Body of pancreas (tissue), 4 donors: ENCODE results near the gene CSKMT. TPM values are rescaled to one million over a fixed set of nuclear protein-coding genes. Genes with fewer than 3 reads are reported as not detected.
A peak's percentile ranks its signal among the peaks of the same experiment; 100 is the strongest.

Source experiments
- ATAC-seq: fragments of 150-250 bp; one replicate; pipeline ENCODE4 v1.9.1; 2016
- DNase-seq, 4 donors: peaks; one replicate each; pipeline ENCODE4 v3.0.0-alpha.2; 2019
- H3K27ac ChIP-seq, 4 donors: fragments of 200-600 bp; sonication (generic); 1 replicate in 3 of 4; 2 replicates in 1 of 4; pipeline versions ENCODE4 v1.5.1 to v1.6.1; 2016 to 2019; ENCODE audit warnings: mild to moderate bottlenecking in 1 of 4, mixed read lengths in 1 of 4, moderate library complexity in 1 of 4
- H3K27me3 ChIP-seq, 2 donors: fragments of 200-600 bp; sonication (generic); one replicate each; pipeline ENCODE4 v1.6.0; 2016; ENCODE audit warnings: mild to moderate bottlenecking in 1 of 2
- H3K36me3 ChIP-seq, 2 donors: fragments of 200-600 bp; sonication (generic); replicated peaks in 1 of 2; 2 replicates each; pipeline ENCODE4 v1.5.1; 2016; ENCODE audit warnings: low read depth in 2 of 2; ENCODE audit not compliant: insufficient read depth in 1 of 2
- H3K4me1 ChIP-seq: fragments of 200-600 bp; sonication (generic); one replicate; pipeline ENCODE4 v1.6.0; 2016
- H3K4me3 ChIP-seq, 2 donors: fragments of 200-600 bp; sonication (generic); 1 replicate in 1 of 2; 2 replicates in 1 of 2; pipeline ENCODE4 v1.5.1; 2016 to 2019
- H3K9me3 ChIP-seq, 3 donors: fragments of 200-600 bp; sonication (generic); 1 replicate in 2 of 3; 2 replicates in 1 of 3; pipeline ENCODE4 v1.5.1; 2016
- POLR2A ChIP-seq, 3 donors: fragments of 450-650 bp; IDR thresholded peaks; one replicate each; pipeline ENCODE4 v1.6.1; 2016; ENCODE audit warnings: antibody characterized with exemption in 3 of 3, mild to moderate bottlenecking in 2 of 3
- WGBS, 2 donors: methylation state at CpG; one replicate each; pipeline ENCODE4 v1.1.5; 2017; 5-methylcytosine and 5-hydroxymethylcytosine counted together
- intact Hi-C: fragments of 100-400 bp; cut with DNase I; formaldehyde crosslinking; loops from one replicate; pipeline ENCODE4 v1.15.1; 2023
- total RNA-seq, 2 donors: library from RNA; depleted of rRNA; stranded (reverse); fragments of >200 nt; gene quantifications; one replicate each; pipeline ENCODE4 v1.1.0, GENCODE V29; 2016
- TF ChIP-seq, protein P1 (sequence below), 7 experiments: fragments of 450-650 bp in 4 of 7; fragments of 200-600 bp in 3 of 7; sonication (generic) in 3 of 7; IDR thresholded peaks; one replicate each; pipeline ENCODE4 v1.5.1; 2016 to 2019; ENCODE audit warnings: antibody characterized with exemption in 7 of 7

Gene CSKMT
- total RNA-seq, 2 donors from 2014 or later, result 5.4 to 110 TPM

GRCh38 chr11:62706850-62707247 lies 41.7 kb downstream of the CSKMT start:
- ATAC-seq (no peak), DNase-seq (no peak)
- Histone ChIP-seq H3K4me1 (peaks cover 66% of the 10 kb centered on the region), H3K27me3 (no peaks in the 10 kb centered on the region), H3K36me3 (no peaks in the 10 kb centered on the region), H3K4me3 (no peak overlapping the region), H3K27ac (peak overlapping the region; percentile 85 to 92 (median 89)), H3K9me3 (no peaks in the 10 kb centered on the region)
- intact Hi-C loops, result no loop called here
- WGBS, 2 donors, result 47 to 49% methylated on average over 8 of the region's 8 CpGs
- no peak for TF ChIP-seq POLR2A (IDR thresholded peaks at IDR 0.05)
- TF ChIP-seq, protein P1, sequence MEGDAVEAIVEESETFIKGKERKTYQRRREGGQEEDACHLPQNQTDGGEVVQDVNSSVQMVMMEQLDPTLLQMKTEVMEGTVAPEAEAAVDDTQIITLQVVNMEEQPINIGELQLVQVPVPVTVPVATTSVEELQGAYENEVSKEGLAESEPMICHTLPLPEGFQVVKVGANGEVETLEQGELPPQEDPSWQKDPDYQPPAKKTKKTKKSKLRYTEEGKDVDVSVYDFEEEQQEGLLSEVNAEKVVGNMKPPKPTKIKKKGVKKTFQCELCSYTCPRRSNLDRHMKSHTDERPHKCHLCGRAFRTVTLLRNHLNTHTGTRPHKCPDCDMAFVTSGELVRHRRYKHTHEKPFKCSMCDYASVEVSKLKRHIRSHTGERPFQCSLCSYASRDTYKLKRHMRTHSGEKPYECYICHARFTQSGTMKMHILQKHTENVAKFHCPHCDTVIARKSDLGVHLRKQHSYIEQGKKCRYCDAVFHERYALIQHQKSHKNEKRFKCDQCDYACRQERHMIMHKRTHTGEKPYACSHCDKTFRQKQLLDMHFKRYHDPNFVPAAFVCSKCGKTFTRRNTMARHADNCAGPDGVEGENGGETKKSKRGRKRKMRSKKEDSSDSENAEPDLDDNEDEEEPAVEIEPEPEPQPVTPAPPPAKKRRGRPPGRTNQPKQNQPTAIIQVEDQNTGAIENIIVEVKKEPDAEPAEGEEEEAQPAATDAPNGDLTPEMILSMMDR (IDR thresholded peaks at IDR 0.05), result no peak

GRCh38 chr11:62707277-62707861 lies 42.3 kb downstream of the CSKMT start, which contains the start of the genes BSCL2 and GNG3:
Gene BSCL2, minus strand, starts transcription at chr11:62707424. Its CDS starts 229 bp downstream, at chr11:62707195.
Gene GNG3, plus strand, starts transcription at chr11:62707676. Its CDS starts 620 bp downstream, at chr11:62708296.
- H3K27ac ChIP-seq, result peak within 1 kb of the TSS; percentile 89 to 94 (median 93)
- no peaks in the 10 kb centered on the region for H3K36me3 ChIP-seq
- 84 to 85% methylated on average over 9 of the region's 10 CpGs for WGBS, 2 donors
- peaks cover 71% of the 10 kb centered on the region for H3K4me1 ChIP-seq
- DNase-seq, result no peak
- no peaks in the 10 kb centered on the region for H3K9me3 ChIP-seq
- no peaks in the 10 kb centered on the region for H3K27me3 ChIP-seq
- peak within 1 kb of the TSS; percentile 63 to 74 for H3K4me3 ChIP-seq
- no peak for ATAC-seq
- intact Hi-C loops, result no loop called here
- TF ChIP-seq POLR2A (IDR thresholded peaks at IDR 0.05), result no peak
- TF ChIP-seq, protein P1 (IDR thresholded peaks at IDR 0.05), result no peak

GRCh38 chr11:62708392-62708791 lies 43.3 kb downstream of the CSKMT start:
- no peaks in the 10 kb centered on the region for H3K27me3 ChIP-seq
- DNase-seq (no peak), ATAC-seq (no peak)
- H3K4me3 ChIP-seq, result no peak overlapping the region
- peaks cover 81% of the 10 kb centered on the region for H3K4me1 ChIP-seq
- intact Hi-C loops, result no loop called here
- H3K36me3 ChIP-seq, result no peaks in the 10 kb centered on the region
- WGBS, 2 donors, result 63 to 64% methylated on average over 5 of the region's 5 CpGs
- no peaks in the 10 kb centered on the region for H3K9me3 ChIP-seq
- no peak for TF ChIP-seq POLR2A (IDR thresholded peaks at IDR 0.05)
- TF ChIP-seq, protein P1 (IDR thresholded peaks at IDR 0.05), result no peak
- peak overlapping the region; percentile 70 to 94 (median 93) for H3K27ac ChIP-seq

DNA sequence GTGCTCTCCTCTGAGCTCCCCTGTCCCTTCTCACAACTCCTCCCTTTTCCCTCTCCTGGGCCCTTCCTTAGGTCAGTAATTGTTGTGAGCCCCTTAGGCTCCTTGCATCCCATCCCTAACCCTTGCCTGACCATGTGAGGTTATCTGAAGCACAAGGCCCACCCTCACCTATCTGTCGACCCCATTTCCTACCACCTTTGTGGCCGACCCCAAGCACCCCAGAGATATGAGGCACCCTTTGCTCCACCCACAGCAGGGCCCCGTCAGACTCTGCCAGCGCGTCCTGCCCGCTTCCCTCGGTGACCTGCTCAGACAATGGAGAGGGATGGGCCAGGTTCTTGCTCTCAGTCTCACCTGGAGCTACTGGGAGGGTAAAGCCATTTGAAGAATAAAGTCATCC lies 43.7 kb downstream of the CSKMT start:
- TF ChIP-seq, protein P1 (IDR thresholded peaks at IDR 0.05), result no peak
- no peak for TF ChIP-seq POLR2A (IDR thresholded peaks at IDR 0.05)
- no peaks in the 10 kb centered on the region for H3K36me3 ChIP-seq
- peak overlapping the region; percentile 70 to 94 (median 93) for H3K27ac ChIP-seq
- H3K4me1 ChIP-seq, result peaks cover 85% of the 10 kb centered on the region
- H3K9me3 ChIP-seq, result no peaks in the 10 kb centered on the region
- no peak overlapping the region for H3K4me3 ChIP-seq
- intact Hi-C loops, result no loop called here
- DNase-seq (peak in 3 of 4 donors; percentile 34 to 44 (median 40)), ATAC-seq (no peak)
- H3K27me3 ChIP-seq, result no peaks in the 10 kb centered on the region
- WGBS, 2 donors, result 2 to 3% methylated on average over 7 of the region's 7 CpGs
